HG03108 (cell line): ENCODE measurements around the gene SCLT1.
"Not testable (repeated sequence)": the region's sequence is repeated elsewhere in the genome, so short reads cannot be mapped to it uniquely, and the experiment has no call there.

Experiments used
- ATAC-seq: cut with Tn5 transposase; IDR thresholded peaks from one replicate; pipeline ENCODE4 v1.9.1; 2021; ENCODE audit warnings: moderate library complexity; ENCODE audit not compliant: unreplicated experiment

Gene SCLT1

GRCh38 chr4:129093191-129093920, at the start of gene SCLT1:
Gene SCLT1, minus strand, starts transcription at chr4:129093539. Its CDS starts 436 bp downstream, at chr4:129093103.
- peak; percentile 93 for ATAC-seq

- no peak for ATAC-seq
These were observed 47.2 kb upstream of the SCLT1 start for GRCh38 chr4:129140521-129140920.

DNA sequence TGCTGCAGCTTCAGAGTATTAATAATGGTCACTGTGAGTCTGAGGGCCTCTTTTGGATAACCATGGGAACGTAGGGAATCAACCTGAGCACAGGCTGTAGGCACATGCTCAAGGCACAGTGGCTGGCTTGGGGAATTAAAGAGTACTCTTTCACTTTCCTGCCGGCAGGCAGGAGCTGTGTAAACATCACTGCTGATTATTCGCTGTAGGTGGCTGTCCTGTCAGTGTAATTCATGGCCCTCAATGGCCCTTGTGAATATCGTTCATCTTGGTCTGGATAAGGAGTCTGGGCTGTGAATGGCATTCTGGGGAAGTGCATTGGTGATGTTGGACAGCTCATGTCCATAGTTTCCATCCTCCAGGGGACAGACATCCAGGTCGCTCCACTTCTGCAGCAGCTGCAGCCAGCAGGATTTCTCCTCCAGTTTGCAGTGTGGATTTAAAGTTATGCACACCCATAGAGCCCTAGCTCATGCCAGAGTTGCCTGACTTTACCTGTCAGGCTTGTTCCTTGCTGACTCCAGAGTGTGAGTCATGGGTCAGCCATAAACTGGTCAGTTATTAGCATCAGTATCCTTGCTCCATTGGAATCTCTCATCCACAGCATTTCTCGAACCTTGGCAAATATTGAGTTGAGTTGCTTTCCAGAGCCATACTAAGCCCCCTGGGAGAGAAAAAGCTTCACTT, 45.6 kb upstream of the SCLT1 start:
- no peak for ATAC-seq

- ATAC-seq, result no peak
These were observed 43.1 kb upstream of the SCLT1 start for GRCh38 chr4:129136433-129136832.

DNA sequence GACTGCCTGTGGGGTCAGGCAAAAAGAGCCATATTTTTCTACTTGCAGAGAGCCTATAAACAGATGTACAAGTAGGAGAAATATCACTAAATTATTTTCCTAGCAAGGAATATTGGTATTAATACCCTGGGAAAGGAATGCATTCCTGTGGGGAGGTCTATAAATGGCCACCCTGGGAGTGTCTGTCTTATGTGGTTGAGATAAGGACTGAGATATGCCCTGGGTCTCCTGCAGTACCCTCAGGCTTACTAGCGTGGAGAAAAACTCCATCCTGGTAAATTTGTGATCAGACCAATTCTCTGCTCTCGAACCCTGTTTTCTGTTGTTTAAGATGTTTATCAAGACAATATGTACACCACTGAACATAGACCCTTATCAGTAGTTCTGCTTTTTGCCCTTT, 38.0 kb upstream of the SCLT1 start:
- ATAC-seq, result no peak

GRCh38 chr4:129129143-129129542, 35.8 kb upstream of the SCLT1 start:
- no peak for ATAC-seq

GRCh38 chr4:129126614-129127013, 33.3 kb upstream of the SCLT1 start:
- ATAC-seq, result not testable (repeated sequence)

DNA sequence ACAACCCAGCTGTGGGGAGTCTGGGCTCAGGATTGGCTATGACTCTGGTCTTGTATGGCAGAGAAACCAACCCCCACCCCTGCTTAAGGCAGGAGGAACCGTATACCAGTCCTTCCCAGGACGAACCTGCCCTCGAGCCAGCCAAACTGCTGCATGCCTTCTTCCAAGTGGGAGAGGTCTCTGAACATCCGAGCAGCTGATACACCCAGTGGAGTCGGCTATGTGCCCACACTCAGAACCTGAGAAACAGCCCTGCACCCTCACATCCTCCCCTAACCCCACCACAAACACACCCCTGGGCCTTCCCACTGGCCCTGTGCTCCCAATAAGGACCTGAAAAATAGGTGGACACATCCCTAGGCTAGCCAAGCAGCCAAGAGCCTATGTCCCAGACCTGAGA, 24.4 kb upstream of the SCLT1 start:
- ATAC-seq, result no peak

- ATAC-seq, result no peak
These were observed 20.6 kb upstream of the SCLT1 start for GRCh38 chr4:129113919-129114318.

GRCh38 chr4:129113434-129113833, 20.1 kb upstream of the SCLT1 start:
- no peak for ATAC-seq

GRCh38 chr4:129111919-129112318, 18.6 kb upstream of the SCLT1 start:
- no peak for ATAC-seq

DNA sequence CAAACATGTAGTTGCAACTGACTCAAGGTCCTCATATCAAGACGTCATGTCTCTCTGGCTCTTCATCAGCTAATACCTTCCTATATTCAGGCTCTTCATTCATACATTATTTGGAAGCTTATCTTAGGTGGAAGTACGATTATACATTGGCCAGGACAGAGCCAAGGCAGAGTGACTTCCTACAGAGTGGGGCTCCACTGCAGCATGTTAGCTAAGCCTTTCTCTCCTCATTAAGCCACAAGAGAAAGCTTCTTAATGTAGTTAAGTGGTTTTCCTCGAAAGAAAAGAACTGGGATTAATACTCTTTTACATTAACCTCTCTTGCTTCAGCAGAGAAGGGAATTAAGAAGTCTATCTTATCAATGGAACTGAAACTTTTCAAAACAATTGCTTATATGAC, 17.6 kb upstream of the SCLT1 start:
- ATAC-seq, result no peak

GRCh38 chr4:129109965-129110824, 16.9 kb upstream of the SCLT1 start:
- no peak for ATAC-seq

DNA sequence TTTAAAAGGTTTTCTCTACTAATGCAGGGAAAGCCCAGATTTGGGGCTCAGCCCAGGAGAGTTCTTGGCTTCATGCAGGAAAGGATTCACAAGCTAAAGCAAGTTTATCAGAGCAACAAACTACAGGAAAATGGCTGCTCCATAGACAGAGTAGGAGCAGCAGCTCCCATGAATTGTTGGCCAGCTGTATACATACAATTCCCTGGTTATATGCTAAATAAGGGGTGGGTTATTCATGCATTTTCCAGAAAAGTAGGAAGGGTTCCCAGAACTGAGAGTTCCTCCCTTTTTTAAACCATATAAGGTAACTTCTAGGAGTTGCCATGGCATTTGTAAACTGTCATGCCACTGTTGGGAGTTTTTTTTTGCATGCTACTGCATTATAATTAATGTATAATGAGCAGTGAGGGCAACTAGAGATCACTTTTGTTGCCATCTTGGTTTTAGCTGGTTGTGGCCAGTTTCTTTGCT, 5.2 kb upstream of the SCLT1 start:
- ATAC-seq, result no peak

GRCh38 chr4:129095811-129096454, 2.6 kb upstream of the SCLT1 start, which contains the start of gene C4orf33:
Gene C4orf33, plus strand, starts transcription at chr4:129096152. Its CDS starts 6,459 bp downstream, at chr4:129102611.
- peak; percentile 40 for ATAC-seq

GRCh38 chr4:129094347-129094746, 1.0 kb upstream of the SCLT1 start:
- no peak for ATAC-seq

DNA sequence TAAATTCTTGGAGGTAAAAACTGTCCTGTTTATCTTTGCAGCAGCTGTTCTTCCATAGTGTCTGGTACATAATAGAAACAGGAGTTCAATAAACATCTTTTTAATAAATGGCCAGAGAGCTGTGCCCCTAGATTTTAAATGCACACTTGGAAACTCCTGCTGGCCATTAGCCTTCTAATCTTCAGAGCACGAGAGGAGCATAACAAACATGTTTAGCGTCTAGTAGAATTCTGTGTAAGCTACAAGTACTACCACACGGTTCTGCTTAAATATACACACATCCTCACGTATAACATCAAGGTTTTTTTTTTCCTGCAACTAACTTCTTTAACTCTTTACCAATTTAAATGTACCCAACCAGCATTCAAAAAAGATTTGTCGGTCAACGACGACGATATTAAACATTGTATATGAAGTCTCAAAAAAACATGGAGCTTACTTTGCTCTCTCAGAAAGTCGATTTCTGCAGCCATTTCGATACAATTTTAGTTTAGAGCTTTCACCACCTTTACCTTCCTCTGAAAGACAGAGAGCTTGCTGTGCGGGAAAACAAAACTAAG, 628 bp downstream of the SCLT1 start:
- no peak for ATAC-seq

- no peak for ATAC-seq
These were observed 5.8 kb downstream of the SCLT1 start for GRCh38 chr4:129087516-129087915.

DNA sequence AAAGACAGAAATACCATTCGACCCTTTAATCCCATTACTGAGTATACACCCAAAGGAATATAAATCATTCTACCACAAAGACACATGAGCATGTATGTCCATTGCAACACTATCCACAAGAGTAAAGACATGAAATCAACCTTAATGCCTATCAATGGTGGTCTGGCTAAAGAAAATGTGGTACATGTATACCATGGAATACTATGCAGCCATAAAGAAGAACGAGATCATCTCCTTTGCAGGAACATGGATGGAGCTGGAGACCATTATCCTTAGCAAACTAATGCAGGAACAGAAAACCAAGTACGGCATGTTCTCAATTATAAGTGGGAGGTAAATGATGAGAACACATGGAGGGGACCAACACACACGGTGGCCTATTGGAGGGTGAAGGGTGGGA, 7.9 kb downstream of the SCLT1 start:
- ATAC-seq, result no peak

GRCh38 chr4:129082302-129082701, 11.0 kb downstream of the SCLT1 start:
- ATAC-seq, result no peak

DNA sequence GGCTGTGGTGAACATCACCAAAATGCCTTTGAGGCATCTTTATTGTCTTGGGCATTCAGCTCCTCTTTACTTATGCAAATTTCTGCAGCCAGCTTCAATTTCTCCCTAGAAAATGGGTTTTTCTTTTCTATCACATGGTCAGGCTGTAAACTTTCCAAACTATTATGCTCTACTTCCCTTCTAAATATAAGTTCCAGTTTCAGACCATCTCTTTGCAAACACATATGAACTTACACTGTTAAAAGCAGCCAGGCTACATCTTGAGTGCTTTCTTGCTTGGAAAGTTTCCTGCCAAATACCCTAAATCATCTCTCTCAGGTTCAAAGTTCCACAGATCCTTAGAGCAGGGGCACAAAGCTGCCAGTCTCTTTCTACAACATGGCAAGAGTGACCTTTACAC, 13.2 kb downstream of the SCLT1 start:
- no peak for ATAC-seq
